GM19463 (cell line): ENCODE data around the gene TNFAIP2.

Experiments
- ATAC-seq: cut with Tn5 transposase; IDR thresholded peaks from one replicate; pipeline ENCODE4 v1.9.1; 2021; ENCODE audit warnings: mild to moderate bottlenecking, moderate library complexity; ENCODE audit not compliant: unreplicated experiment

TNFAIP2 gene

DNA sequence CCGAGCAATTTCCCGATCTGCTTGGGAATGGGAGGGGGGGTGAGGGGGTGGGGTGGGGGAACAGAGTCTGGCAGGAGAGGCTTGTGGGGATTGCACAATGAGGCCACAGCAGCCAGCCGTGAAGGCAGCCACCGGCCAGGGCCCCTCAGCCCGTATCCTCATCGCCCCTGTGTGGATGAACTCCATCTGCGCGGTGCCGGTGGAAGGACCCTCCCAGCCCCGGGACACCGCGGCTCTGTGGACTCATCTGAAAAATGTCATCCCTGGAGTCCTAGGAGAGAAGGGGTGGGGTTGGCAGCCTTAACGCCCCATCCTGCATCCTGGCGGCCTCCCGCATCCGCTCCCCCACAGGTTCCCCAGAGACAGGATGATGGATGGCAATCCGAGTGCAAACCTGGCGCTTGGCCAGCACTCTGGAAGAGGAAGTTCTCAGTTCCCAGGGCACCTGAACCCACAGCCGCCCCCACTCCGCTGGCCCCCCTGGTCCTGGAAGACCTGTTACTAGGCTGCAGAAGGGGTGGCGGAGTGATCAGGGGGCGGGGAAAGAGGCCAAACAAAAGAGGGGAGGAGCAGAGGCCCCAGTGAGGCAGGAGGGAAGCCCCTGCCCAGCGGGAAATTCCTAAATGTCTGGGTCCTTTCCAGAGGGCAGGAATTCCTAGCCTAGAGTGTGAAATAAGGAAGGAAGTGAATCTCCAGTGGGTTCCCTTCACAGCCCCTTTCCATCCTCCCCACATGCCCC, 1.2 kb upstream of the TNFAIP2 start:
- ATAC-seq = no peak

DNA sequence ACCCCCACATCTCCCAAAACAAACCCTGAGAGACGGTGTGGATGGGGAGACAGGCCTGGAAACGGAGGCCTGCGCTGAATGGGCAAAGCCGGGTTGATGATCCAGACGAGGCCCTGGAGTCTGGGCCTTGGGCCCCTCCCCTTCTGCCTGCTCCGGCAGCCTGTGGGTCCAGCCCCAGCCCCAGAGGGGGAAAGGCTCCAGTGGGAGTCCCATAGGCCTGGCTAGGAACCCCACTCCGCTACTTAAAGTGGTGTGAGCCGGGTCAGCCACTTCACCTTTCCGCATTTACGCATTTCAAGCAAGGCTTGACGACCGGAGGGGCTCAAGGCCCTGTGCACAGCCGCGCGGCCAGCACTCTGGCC, 695 bp upstream of the TNFAIP2 start:
- no peak for ATAC-seq

GRCh38 chr14:103123634-103124500, 606 bp downstream of the TNFAIP2 start:
- no peak for ATAC-seq

DNA sequence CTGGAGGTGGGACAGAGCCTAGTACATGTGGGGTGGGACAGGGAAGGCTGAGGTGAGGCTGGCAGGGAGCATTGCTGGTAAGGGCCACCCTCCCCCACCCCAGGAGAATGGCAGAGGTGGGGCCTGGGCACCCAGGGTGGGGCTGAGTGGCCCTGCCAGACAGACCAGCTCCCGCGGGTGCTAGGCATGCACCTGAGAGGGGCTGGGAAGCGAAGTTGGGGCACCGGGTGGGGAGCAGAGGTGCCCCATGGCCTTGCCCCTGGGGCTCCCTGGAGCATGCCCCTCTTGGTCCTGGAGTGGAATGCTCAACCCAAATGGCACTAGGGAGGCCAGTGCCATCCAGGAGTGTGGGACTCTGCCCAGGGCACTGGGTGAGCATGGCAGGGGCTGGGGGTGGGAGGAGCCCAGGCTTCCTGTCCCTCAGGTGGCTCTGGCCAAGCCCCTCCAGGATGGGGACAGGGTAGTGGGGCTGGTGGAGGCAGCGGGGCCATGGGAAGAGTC, 1.3 kb downstream of the TNFAIP2 start:
- ATAC-seq = no peak

DNA sequence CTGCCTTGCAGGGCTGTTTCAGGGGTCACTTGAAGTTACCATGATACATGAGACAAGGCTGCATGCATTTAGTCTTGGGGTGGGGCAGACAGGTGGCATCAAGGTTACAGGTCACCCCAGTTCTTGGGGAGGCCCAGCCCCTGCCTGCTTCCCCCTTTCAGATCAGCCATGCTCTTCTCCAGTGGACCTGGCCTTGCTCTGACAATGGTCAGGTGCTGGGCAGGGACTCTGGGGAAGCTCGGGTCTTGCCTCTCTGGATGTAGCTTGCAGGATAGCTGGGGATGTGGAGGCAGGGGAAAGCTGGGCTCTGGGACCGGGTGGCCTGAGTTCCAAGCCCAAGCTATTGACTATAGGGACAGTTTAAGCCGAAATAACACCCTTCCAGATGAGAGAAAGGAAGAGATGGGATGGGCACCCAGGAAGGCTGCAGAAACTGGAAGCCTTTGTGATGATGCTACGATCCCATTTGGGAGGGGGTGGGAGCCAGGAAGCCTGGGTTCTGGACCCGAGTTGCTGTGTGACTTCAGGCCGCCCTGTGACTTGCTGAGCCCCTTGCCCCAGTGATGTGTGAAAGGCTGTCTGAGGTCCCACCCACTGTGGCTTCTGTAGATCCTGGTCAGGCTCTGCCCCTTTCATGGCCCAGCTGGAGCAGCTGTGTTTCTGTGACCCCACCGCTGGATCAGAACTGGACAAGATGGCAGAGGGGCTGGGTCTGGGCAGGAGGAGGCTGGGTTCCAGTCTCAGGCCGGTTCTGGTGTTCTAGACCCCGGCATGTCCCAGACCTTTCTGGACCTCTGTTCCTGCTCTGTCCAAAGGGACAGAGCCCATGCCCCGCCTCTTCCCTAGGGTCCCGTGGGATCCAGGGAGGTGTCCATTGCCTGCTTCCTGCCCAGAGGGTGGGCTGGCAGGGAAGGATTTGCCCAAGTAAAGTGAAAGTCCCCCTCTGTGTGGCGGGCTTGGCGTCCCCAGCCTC, 2.1 kb downstream of the TNFAIP2 start:
- no peak for ATAC-seq

DNA sequence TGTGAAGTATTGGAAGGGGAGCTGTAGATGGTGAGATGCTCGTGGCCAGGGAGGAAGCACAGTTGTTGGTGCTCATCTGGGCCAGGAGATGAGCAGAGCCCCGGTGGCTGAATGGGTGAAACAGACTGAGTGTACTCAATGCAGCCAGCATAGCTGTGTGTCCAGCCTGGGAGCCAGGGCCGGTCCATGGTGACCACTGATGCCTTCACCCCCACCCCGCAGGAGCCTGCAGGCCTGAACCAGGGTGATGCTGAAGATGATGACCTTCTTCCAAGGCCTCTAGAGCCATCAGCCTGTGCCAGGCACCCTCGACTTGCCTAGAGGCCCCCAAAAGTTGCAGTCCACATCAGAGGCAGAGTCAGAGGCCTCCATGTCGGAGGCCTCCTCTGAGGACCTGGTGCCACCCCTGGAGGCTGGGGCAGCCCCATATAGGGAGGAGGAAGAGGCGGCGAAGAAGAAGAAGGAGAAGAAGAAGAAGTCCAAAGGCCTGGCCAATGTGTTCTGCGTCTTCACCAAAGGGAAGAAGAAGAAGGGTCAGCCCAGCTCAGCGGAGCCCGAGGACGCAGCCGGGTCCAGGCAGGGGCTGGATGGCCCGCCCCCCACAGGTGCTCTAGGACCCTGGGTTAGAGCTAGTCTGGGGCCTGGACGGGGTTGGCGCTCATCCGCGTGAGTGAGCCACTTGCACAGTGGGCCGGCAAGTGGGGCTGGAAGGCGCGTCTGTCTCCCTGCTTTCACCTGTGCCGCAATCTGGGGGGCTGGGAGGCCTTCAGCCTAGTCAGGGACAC, 3.0 kb downstream of the TNFAIP2 start:
- no peak for ATAC-seq

DNA sequence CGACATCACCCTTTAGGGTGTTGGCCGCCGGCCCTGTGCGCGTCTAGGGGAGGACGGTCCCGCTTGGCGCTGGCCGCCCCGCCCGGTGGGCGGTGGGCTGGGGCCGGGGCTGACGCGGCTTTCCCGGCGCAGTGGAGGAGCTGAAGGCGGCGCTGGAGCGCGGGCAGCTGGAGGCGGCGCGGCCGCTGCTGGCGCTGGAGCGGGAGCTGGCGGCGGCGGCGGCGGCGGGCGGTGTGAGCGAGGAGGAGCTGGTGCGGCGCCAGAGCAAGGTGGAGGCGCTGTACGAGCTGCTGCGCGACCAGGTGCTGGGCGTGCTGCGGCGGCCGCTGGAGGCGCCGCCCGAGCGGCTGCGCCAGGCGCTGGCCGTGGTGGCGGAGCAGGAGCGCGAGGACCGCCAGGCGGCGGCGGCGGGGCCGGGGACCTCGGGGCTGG, 3.6 kb downstream of the TNFAIP2 start:
- no peak for ATAC-seq

- no peak for ATAC-seq
Observed at GRCh38 chr14:103127356-103127755, 4.1 kb downstream of the TNFAIP2 start.

DNA sequence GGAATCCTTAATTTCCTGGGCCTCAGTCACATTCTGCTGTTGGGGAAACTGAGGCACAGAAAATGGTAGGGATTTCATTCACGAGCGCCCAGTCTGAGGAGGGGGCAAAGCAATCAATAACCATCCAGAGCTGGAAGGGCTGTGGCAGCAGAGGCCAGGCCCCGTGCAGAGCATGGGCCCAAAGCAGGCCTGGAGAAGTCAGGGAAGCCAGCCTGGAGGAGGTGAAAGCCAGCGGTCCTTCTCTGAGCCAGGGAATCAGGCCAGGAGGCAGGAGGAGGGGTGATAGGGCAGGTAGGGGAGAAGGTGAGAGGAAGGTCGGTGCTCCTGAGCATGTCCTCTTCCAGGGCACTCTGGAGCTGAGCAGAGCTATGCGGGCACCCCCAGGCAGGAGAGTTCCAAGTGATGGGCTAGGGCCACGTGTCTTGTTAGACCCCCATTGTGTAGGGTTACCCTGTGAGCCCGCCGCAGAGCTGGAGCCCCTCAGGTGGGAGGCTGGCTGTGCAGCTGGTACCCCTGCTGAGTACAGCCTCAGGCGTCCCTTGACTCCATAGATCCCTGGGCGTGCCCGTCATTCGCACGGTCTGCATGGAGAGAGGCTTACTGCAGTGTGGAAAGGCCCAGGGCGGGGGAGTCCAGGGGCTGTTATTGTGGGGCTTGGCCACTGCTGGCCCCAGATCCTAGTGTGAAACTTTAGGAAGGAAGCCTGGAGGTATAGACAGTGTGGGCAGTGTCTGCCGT, 4.8 kb downstream of the TNFAIP2 start:
- no peak for ATAC-seq

GRCh38 chr14:103128631-103129300, 5.5 kb downstream of the TNFAIP2 start:
- ATAC-seq = no peak

DNA sequence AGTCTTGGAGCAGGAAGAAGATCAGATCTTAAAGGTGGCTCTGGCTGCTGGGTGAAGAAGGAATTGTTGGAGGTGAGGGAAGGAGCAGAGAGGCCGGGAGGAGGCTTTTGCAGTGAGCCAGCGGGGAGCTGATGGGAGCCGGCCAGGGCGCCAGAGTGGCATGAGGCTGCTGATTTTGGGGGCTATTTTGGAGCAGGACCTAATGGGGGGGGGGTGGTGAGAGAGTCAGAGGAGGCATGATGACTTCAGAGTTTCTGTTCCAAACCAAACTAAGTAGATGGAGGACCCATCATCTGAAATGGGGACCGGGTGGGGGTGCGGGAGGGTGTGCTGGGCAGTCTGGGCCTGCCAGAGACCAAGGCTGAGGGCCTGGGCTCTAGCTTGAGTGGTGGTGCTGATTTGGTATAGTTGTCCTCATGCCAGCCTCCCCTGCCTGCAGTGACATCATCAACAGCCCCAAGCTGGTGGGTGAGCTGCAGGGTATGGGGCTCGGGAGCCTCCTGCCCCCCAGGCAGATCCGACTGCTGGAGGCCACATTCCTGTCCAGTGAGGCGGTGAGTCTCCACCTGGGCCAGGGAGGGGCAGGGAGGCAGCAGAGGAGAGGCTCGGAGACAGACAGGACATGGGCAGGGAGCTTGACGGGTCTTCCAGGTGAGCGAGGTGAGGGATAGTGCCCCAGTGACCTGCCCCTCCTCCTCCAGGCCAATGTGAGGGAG, 6.2 kb downstream of the TNFAIP2 start:
- ATAC-seq = no peak

DNA sequence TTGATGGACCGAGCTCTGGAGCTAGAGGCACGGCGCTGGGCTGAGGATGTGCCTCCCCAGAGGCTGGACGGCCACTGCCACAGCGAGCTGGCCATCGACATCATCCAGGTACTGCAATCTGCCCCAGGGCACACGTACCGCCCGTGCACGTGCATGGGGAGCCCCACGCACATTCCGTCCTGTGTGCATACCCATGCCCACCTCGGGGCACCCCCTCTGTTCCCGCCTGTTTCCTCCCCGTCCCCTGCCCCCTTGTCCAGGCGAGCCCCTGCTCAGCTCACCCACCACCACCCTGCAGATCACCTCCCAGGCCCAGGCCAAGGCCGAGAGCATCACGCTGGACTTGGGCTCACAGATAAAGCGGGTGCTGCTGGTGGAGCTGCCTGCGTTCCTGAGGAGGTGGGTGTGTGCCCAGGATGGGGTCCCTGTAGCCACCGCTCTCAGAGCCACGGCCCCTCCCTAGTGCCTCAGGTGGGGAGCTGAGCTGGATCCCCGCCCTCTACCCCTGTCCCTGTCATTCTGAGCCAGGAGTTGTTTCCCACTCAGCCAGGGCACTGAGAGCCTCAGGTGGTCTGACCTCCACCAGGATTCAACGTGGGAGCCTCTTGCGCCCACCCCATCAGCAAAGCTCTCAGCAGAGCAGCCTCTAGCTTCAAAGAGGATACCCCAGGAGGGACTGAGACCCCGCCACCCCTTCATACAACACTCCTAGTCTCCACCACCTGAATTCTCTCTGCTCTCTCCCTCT, 6.9 kb downstream of the TNFAIP2 start:
- ATAC-seq = no peak

- no peak for ATAC-seq
Observed at GRCh38 chr14:103130965-103131364, 7.7 kb downstream of the TNFAIP2 start.

DNA sequence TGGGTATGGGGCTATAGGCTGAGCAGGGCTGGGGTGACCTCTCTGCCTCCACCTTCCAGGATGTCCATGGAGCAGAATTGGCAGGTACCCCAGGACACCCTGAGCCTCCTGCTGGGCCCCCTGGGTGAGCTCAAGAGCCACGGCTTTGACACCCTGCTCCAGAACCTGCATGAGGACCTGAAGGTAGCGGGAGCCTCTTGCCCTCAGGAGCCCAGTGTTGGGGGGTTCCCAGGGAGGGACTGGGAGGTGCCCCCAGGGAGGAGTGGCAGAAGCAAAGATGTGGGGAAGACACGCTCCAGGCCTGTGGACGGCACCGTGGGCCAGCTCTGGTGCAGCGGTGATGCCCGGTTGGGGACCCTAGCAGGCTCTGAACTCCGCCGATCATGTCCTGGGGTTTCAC, 8.3 kb downstream of the TNFAIP2 start:
- ATAC-seq = no peak

DNA sequence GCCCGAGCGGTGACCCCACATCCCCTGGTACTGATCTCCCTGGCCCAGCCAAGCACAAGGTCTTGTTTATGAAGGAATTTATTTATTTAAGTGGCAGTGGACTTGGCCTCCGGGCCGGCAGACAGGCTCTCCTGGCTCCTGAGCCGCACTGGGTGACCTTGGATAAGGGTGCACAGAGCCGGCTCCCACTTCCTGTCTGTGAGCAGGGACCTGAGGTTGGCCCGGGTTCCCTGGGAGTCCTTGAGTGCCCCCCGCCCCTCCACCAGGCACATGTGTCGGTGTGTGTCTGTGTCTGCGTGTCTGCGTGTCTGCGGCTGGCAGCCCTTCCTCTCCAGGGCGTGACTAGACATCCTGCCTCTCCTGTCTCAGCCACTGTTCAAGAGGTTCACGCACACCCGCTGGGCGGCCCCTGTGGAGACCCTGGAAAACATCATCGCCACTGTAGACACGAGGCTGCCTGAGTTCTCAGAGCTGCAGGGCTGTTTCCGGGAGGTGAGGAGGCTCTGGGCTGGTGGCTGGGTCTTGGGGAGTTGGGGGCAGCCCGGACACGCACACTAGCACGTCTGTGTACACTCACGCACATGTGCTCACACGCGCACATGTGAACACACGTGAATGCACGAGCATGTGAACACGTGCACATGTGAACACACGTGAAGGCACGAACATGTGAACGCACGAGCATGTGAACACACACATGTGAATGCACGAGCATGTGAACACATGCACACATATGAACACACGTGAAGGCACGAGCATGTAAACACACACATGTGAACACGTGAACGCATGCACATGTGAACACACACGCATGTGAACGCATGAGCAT, 9.3 kb downstream of the TNFAIP2 start:
- no peak for ATAC-seq

DNA sequence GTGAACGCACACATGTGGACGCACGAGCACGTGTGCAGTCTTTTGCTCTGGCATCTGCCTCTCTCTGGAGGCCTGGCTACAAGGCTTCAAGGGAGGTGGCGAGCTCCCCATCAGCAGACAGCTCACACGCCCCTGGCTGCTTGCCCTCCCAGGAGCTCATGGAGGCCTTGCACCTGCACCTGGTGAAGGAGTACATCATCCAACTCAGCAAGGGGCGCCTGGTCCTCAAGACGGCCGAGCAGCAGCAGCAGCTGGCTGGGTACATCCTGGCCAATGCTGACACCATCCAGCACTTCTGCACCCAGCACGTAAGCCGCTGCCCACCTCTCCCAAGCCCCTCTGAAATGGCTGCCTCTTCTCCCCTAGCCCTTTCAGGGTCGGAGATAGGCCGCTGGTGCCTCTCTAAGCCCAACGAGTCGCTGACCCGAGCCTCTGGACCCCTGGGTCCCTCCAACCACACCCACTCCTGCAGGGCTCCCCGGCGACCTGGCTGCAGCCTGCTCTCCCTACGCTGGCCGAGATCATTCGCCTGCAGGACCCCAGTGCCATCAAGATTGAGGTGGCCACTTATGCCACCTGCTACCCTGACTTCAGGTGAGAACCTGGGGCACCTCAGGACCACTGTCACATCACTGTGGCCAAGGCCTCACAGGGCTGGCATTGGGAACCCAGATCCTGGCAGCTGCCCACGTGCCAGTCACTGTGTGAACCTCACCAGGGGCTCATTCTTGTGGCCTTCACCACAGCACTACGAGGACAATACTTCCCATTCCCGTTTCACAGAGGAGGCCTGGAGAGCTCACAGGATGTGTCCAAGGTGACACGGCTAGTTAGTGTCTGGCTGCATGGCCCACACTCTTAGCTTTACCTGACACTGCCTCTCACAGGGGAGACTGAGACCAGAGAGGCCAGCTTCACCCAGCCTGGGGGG, 10.2 kb downstream of the TNFAIP2 start:
- no peak for ATAC-seq
